SK-N-SH treated with all-trans-retinoic acid at 6 μM for 48 hours (cell line): Measurements from ENCODE around the gene CENPU.
"Not testable (repeated sequence)": the region's sequence is repeated elsewhere in the genome, so short reads cannot be mapped to it uniquely, and the experiment has no call there.

Experiments
- ATAC-seq: fragments of 200-7000 bp; cut with Tn5 transposase; 3 replicates; pipeline ENCODE4 v1.9.1; 2020; ENCODE audit warnings: mild to moderate bottlenecking, moderate library complexity
- ARNTL ChIP-seq: fragments of 450-650 bp; formaldehyde crosslinking; IDR thresholded peaks from 2 replicates; pipeline ENCODE4 v1.5.0; 2020; ENCODE audit warnings: low read depth, mild to moderate bottlenecking, moderate library complexity, borderline replicate concordance
- BACH2 ChIP-seq: fragments of 250-450 bp; sonication (Bioruptor Pico); IDR thresholded peaks from 2 replicates; pipeline ENCODE4 v1.9.0; 2021; ENCODE audit warnings: mild to moderate bottlenecking, borderline replicate concordance
- CSDC2 ChIP-seq: fragments of 250-450 bp; sonication (Bioruptor Pico); IDR thresholded peaks from 2 replicates; pipeline ENCODE4 v1.5.0; 2020; ENCODE audit warnings: mild to moderate bottlenecking, moderate library complexity
- ISL1 ChIP-seq: fragments of 250-450 bp; sonication (Bioruptor Pico); IDR thresholded peaks from 2 replicates; pipeline ENCODE4 v2.1.2; 2022; ENCODE audit warnings: mild to moderate bottlenecking, moderate library complexity
- OSR1 ChIP-seq: fragments of 250-450 bp; sonication (Bioruptor Pico); IDR thresholded peaks from 2 replicates; pipeline ENCODE4 v1.8.0; 2022; ENCODE audit warnings: moderate library complexity, mild to moderate bottlenecking, inconsistent platforms
- POU6F1 ChIP-seq: fragments of 250-450 bp; sonication (Bioruptor Pico); IDR thresholded peaks from 2 replicates; pipeline ENCODE4 v1.8.0; 2021; ENCODE audit warnings: low read depth, mild to moderate bottlenecking, moderate library complexity, borderline replicate concordance
- PPARA ChIP-seq: fragments of 250-450 bp; sonication (Bioruptor Pico); IDR thresholded peaks from 2 replicates; pipeline ENCODE4 v1.5.0; 2020; ENCODE audit warnings: mild to moderate bottlenecking, borderline replicate concordance
- RARB ChIP-seq: fragments of 250-450 bp; sonication (Bioruptor Pico); IDR thresholded peaks from 2 replicates; pipeline ENCODE4 v1.8.0; 2021; ENCODE audit warnings: mild to moderate bottlenecking, moderate library complexity
- TCF4 ChIP-seq: fragments of 250-450 bp; sonication (Bioruptor Pico); IDR thresholded peaks from 2 replicates; pipeline ENCODE4 v1.8.0; 2021; ENCODE audit warnings: mild to moderate bottlenecking, moderate library complexity, borderline replicate concordance
- TOX ChIP-seq: fragments of 250-450 bp; sonication (Bioruptor Pico); IDR thresholded peaks from 2 replicates; pipeline ENCODE4 v1.8.0; 2021; ENCODE audit warnings: mild to moderate bottlenecking, moderate library complexity, borderline replicate concordance
- ZFP3 ChIP-seq: fragments of 250-450 bp; sonication (Bioruptor Pico); IDR thresholded peaks from 2 replicates; pipeline ENCODE4 v1.5.0; 2020; ENCODE audit warnings: mild to moderate bottlenecking, moderate library complexity
- ZFP30 ChIP-seq: fragments of 450-650 bp; formaldehyde crosslinking; IDR thresholded peaks from 2 replicates; pipeline ENCODE4 v1.5.0; 2022; ENCODE audit warnings: mild to moderate bottlenecking, moderate library complexity
- ZNF70 ChIP-seq: fragments of 450-650 bp; formaldehyde crosslinking; IDR thresholded peaks from 2 replicates; pipeline ENCODE4 v1.5.0; 2020; ENCODE audit warnings: mild to moderate bottlenecking, moderate library complexity
- TF ChIP-seq, protein P1 (sequence below): fragments of 250-450 bp; sonication (Bioruptor Pico); IDR thresholded peaks from 2 replicates; pipeline ENCODE4 v1.5.0; 2020; ENCODE audit warnings: mild to moderate bottlenecking, moderate library complexity
- TF ChIP-seq, protein P2 (sequence below): fragments of 250-450 bp; sonication (Bioruptor Pico); IDR thresholded peaks from 2 replicates; pipeline ENCODE4 v1.8.0; 2020; ENCODE audit warnings: mild to moderate bottlenecking, moderate library complexity, borderline replicate concordance
- TF ChIP-seq, protein P3 (sequence below): fragments of 250-450 bp; sonication (Bioruptor Pico); IDR thresholded peaks from 2 replicates; pipeline ENCODE4 v1.5.1; 2020; ENCODE audit warnings: low read depth, mild to moderate bottlenecking, moderate library complexity
- TF ChIP-seq, protein P4 (sequence below): fragments of 250-450 bp; sonication (Bioruptor Pico); IDR thresholded peaks from 2 replicates; pipeline ENCODE4 v1.5.1; 2021; ENCODE audit warnings: mild to moderate bottlenecking, moderate library complexity

Gene CENPU, protein sequence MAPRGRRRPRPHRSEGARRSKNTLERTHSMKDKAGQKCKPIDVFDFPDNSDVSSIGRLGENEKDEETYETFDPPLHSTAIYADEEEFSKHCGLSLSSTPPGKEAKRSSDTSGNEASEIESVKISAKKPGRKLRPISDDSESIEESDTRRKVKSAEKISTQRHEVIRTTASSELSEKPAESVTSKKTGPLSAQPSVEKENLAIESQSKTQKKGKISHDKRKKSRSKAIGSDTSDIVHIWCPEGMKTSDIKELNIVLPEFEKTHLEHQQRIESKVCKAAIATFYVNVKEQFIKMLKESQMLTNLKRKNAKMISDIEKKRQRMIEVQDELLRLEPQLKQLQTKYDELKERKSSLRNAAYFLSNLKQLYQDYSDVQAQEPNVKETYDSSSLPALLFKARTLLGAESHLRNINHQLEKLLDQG

DNA sequence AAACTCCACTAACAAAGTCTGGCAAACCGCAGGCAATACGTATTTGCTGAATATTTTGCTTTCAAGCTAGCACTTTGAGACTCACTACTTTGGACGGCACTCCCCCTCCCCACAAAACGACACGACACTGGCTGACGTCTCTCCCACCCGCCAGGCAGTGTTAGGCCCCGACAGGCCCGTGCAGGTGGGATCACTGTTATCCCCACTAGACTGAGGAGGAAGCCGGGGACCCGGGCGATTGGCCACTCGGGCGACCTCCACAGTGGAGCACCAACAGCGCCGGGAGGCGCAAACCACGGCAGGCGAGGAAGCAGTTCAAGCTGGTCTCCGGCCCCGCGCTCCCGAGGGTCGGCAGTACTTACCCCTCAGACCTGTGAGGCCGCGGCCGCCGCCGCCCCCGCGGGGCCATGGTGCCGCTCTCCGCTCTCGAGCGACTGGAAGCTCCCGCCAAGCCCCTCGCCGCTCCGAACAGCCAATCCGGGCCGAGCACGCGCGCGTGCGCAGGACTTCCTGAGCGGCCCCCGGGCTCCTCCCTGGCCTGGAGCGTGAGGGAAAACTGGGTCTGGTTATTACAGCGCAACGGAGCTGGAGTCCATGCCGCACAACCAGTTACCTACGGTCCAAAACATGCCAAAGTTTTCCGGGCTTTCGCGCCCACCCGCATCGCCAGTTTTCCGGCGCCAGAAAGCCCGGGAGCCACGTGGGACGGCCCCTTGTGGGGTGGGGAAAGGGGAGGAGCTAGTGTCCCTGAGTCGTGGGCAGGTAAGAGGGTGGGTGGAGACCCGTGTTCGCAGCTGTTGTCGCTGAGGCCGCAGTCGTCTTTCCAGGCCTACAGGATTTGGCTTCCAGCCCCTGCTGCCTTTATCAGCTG is at the start of gene CENPU:
Gene CENPU (minus strand): TSS at position 443 of the 871 bp plus-strand sequence. CDS start 34 bp downstream, at position 409.
- peak; percentile 93 for ATAC-seq
- TF ChIP-seq CSDC2 (CRISPR knock-in tag) (no peak), POU6F1 (CRISPR knock-in tag) (no peak), ZFP30 (CRISPR knock-in tag) (no peak), ZFP3 (CRISPR knock-in tag) (0 out of 2 replicates have a peak, but pooled peaks have one; percentile 59), TOX (CRISPR knock-in tag) (no peak), TCF4 (CRISPR knock-in tag) (peak; percentile 40; the same call in 1 of the 2 replicates), RARB (CRISPR knock-in tag) (no peak)
- TF ChIP-seq, protein P1, sequence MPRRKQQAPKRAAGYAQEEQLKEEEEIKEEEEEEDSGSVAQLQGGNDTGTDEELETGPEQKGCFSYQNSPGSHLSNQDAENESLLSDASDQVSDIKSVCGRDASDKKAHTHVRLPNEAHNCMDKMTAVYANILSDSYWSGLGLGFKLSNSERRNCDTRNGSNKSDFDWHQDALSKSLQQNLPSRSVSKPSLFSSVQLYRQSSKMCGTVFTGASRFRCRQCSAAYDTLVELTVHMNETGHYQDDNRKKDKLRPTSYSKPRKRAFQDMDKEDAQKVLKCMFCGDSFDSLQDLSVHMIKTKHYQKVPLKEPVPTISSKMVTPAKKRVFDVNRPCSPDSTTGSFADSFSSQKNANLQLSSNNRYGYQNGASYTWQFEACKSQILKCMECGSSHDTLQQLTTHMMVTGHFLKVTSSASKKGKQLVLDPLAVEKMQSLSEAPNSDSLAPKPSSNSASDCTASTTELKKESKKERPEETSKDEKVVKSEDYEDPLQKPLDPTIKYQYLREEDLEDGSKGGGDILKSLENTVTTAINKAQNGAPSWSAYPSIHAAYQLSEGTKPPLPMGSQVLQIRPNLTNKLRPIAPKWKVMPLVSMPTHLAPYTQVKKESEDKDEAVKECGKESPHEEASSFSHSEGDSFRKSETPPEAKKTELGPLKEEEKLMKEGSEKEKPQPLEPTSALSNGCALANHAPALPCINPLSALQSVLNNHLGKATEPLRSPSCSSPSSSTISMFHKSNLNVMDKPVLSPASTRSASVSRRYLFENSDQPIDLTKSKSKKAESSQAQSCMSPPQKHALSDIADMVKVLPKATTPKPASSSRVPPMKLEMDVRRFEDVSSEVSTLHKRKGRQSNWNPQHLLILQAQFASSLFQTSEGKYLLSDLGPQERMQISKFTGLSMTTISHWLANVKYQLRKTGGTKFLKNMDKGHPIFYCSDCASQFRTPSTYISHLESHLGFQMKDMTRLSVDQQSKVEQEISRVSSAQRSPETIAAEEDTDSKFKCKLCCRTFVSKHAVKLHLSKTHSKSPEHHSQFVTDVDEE: peak; percentile 84
- TF ChIP-seq, protein P2, sequence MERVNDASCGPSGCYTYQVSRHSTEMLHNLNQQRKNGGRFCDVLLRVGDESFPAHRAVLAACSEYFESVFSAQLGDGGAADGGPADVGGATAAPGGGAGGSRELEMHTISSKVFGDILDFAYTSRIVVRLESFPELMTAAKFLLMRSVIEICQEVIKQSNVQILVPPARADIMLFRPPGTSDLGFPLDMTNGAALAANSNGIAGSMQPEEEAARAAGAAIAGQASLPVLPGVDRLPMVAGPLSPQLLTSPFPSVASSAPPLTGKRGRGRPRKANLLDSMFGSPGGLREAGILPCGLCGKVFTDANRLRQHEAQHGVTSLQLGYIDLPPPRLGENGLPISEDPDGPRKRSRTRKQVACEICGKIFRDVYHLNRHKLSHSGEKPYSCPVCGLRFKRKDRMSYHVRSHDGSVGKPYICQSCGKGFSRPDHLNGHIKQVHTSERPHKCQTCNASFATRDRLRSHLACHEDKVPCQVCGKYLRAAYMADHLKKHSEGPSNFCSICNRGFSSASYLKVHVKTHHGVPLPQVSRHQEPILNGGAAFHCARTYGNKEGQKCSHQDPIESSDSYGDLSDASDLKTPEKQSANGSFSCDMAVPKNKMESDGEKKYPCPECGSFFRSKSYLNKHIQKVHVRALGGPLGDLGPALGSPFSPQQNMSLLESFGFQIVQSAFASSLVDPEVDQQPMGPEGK (CRISPR knock-in tag): no peak
- TF ChIP-seq, all 23 proteins: peak for 3

DNA sequence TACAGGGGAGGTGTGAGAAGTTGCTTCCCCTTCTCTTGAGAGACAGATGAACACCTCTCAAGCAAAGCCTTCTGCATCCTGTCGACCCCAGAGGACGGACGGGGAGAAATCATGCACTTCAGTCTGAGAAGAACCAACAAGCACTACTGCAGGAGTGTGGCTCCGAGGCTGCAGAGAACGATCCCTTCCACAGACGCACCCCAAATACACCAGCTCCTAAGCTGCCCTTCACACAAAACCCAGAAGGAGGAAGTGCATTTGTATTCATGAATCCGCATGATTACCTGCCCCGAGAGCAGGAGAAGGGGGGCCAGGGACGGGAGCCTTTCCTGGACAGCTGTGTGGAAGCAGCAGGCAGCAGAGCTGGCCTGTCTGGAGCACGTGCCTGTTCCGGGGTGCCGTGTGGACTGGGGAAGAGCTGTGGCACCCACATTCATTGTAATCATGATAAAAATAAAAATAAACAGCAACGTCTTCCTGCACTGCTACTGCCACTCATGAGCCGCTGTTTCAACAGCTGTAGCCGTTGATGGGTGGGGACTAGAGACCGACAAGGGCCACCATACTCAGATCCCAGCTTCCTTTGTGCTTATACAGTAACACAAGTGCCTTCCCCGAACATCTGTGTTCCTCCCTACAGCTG is 49.0 kb upstream of the CENPU start:
- TF ChIP-seq OSR1 (CRISPR knock-in tag) (no peak), PPARA (CRISPR knock-in tag) (no peak), RARB (CRISPR knock-in tag) (no peak), CSDC2 (CRISPR knock-in tag) (no peak), ZNF70 (no peak)
- TF ChIP-seq, all 23 proteins: peak for 0
- no peak for ATAC-seq

- not testable (repeated sequence) for ATAC-seq
Observed at GRCh38 chr4:184779160-184779559, 45.3 kb upstream of the CENPU start.

- ATAC-seq: no peak
- TF ChIP-seq, protein P3, sequence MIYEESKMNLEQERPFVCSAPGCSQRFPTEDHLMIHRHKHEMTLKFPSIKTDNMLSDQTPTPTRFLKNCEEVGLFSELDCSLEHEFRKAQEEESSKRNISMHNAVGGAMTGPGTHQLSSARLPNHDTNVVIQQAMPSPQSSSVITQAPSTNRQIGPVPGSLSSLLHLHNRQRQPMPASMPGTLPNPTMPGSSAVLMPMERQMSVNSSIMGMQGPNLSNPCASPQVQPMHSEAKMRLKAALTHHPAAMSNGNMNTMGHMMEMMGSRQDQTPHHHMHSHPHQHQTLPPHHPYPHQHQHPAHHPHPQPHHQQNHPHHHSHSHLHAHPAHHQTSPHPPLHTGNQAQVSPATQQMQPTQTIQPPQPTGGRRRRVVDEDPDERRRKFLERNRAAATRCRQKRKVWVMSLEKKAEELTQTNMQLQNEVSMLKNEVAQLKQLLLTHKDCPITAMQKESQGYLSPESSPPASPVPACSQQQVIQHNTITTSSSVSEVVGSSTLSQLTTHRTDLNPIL: no peak
- TF ChIP-seq TOX (CRISPR knock-in tag): no peak
- no peak for TF ChIP-seq BACH2 (CRISPR knock-in tag)
- TF ChIP-seq, protein P4, sequence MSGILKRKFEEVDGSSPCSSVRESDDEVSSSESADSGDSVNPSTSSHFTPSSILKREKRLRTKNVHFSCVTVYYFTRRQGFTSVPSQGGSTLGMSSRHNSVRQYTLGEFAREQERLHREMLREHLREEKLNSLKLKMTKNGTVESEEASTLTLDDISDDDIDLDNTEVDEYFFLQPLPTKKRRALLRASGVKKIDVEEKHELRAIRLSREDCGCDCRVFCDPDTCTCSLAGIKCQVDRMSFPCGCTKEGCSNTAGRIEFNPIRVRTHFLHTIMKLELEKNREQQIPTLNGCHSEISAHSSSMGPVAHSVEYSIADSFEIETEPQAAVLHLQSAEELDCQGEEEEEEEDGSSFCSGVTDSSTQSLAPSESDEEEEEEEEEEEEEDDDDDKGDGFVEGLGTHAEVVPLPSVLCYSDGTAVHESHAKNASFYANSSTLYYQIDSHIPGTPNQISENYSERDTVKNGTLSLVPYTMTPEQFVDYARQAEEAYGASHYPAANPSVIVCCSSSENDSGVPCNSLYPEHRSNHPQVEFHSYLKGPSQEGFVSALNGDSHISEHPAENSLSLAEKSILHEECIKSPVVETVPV: no peak
- no peak for TF ChIP-seq ARNTL (CRISPR knock-in tag)
- no peak for TF ChIP-seq RARB (CRISPR knock-in tag)
- TF ChIP-seq ISL1 (CRISPR knock-in tag): no peak
- no peak for TF ChIP-seq ZFP30 (CRISPR knock-in tag)
Observed at GRCh38 chr4:184778325-184778724, 44.4 kb upstream of the CENPU start.
